ENCODE measurements around the gene RNF180. TPM values are rescaled to one million over a fixed set of nuclear protein-coding genes. Genes with fewer than 3 reads are reported as not detected.

The RNF180 gene
- total RNA-seq, 6 experiments from 2014 or later, result 3.8 to 6.7 (median 6.0) TPM

GRCh38 chr5:64308135-64308534 is 142.5 kb downstream of the RNF180 start:
- WGBS (ENCODE audit: insufficient coverage, low coverage, low lambda C conversion rate, missing lambda C conversion rate), result 20% methylated on average over 1 of the region's 1 CpG
- H3K4me3 ChIP-seq, result no peak overlapping the region
- ATAC-seq (no peak), DNase-seq (no peak)
- H3K27ac ChIP-seq, result no peak overlapping the region
- no peaks in the 10 kb centered on the region for H3K4me1 ChIP-seq
- intact Hi-C loops (cut with DNase I), result no loop called here
- no peaks in the 10 kb centered on the region for H3K27me3 ChIP-seq
- H3K36me3 ChIP-seq, result no peaks in the 10 kb centered on the region
- no peaks in the 10 kb centered on the region for H3K9me3 ChIP-seq
- no peak for TF ChIP-seq CTCF (IDR thresholded peaks at IDR 0.05)
- TF ChIP-seq POLR2A (IDR thresholded peaks at IDR 0.05), result no peak

- Histone ChIP-seq H3K9me3 (no peaks in the 10 kb centered on the region), H3K27me3 (no peaks in the 10 kb centered on the region), H3K27ac (no peak overlapping the region), H3K4me3 (no peak overlapping the region), H3K4me1 (no peaks in the 10 kb centered on the region), H3K36me3 (no peaks in the 10 kb centered on the region)
- intact Hi-C loops (cut with DNase I), result no loop called here
- ATAC-seq (no peak), DNase-seq (no peak)
- 92% methylated on average over 4 of the region's 4 CpGs for WGBS (ENCODE audit: insufficient coverage, low coverage, low lambda C conversion rate, missing lambda C conversion rate)
- TF ChIP-seq CTCF (IDR thresholded peaks at IDR 0.05) (no peak), POLR2A (IDR thresholded peaks at IDR 0.05) (no peak)
These were observed 146.8 kb downstream of the RNF180 start for GRCh38 chr5:64312491-64312890.

- no peak overlapping the region for H3K4me3 ChIP-seq
- no peaks in the 10 kb centered on the region for H3K27me3 ChIP-seq
- no peak for TF ChIP-seq CTCF (IDR thresholded peaks at IDR 0.05)
- no peak for TF ChIP-seq POLR2A (IDR thresholded peaks at IDR 0.05)
- H3K9me3 ChIP-seq, result no peaks in the 10 kb centered on the region
- no peak for DNase-seq
- intact Hi-C loops (cut with DNase I), result no loop called here
- H3K4me1 ChIP-seq, result no peaks in the 10 kb centered on the region
- no peaks in the 10 kb centered on the region for H3K36me3 ChIP-seq
- no peak for ATAC-seq
- 80% methylated on average over 1 of the region's 1 CpG for WGBS (ENCODE audit: insufficient coverage, low coverage, low lambda C conversion rate, missing lambda C conversion rate)
- H3K27ac ChIP-seq, result no peak overlapping the region
These were observed 150.1 kb downstream of the RNF180 start for GRCh38 chr5:64315778-64316177.

- TF ChIP-seq CTCF (IDR thresholded peaks at IDR 0.05), result no peak
- TF ChIP-seq POLR2A (IDR thresholded peaks at IDR 0.05), result no peak
These were observed 152.5 kb downstream of the RNF180 start for GRCh38 chr5:64318175-64318574.

GRCh38 chr5:64323591-64323990 is 157.9 kb downstream of the RNF180 start:
- Histone ChIP-seq H3K27me3 (no peaks in the 10 kb centered on the region), H3K36me3 (no peaks in the 10 kb centered on the region), H3K4me3 (no peak overlapping the region), H3K4me1 (no peaks in the 10 kb centered on the region), H3K9me3 (peaks cover 0 to 6% (median 0%) of the 10 kb centered on the region in 4 donors), H3K27ac (no peak overlapping the region)
- intact Hi-C loops (cut with DNase I), result no loop called here
- DNase-seq, result no peak
- ATAC-seq, result no peak
- TF ChIP-seq POLR2A (IDR thresholded peaks at IDR 0.05), result no peak
- TF ChIP-seq CTCF (IDR thresholded peaks at IDR 0.05), result no peak
- WGBS (ENCODE audit: insufficient coverage, low coverage, low lambda C conversion rate, missing lambda C conversion rate), result 56% methylated on average over 1 of the region's 1 CpG

More at GRCh38 chr5:64318175-64318574, 152.5 kb downstream of the RNF180 start:
- no peak overlapping the region for H3K4me3 ChIP-seq
- no peaks in the 10 kb centered on the region for H3K36me3 ChIP-seq
- WGBS (ENCODE audit: insufficient coverage, low coverage, low lambda C conversion rate, missing lambda C conversion rate), result 85% methylated on average over 1 of the region's 1 CpG
- no peak for ATAC-seq
- H3K27me3 ChIP-seq, result no peaks in the 10 kb centered on the region
- no peaks in the 10 kb centered on the region for H3K4me1 ChIP-seq
- no peak for DNase-seq
- intact Hi-C loops (cut with DNase I), result no loop called here
- no peak overlapping the region for H3K27ac ChIP-seq
- no peaks in the 10 kb centered on the region for H3K9me3 ChIP-seq
